Activated T-helper 1 cell treated with anti-CD3 and anti-CD28 coated beads, Interleukin-12 subunit alpha, Interleukin-12 subunit beta, Interleukin-2, Interleukin-4 antibody, amounts not matched to agents 30 ng/mL and 10 ng/mL and 1 ng/mL, durations not matched to agents 14 hours and 24 hours and 36 hours (primary cell): ENCODE results near the gene TTLL1. TPM values are rescaled to one million over a fixed set of nuclear protein-coding genes. Genes with fewer than 3 reads are reported as not detected.

ENCODE experiments used
- DNase-seq: peaks from one replicate; pipeline ENCODE4 v3.0.0; 2021; ENCODE audit warnings: low spot score
- H3K27ac Mint-ChIP-seq: one replicate; pipeline ENCODE4 v1.8.0; 2021; ENCODE audit warnings: mild to moderate bottlenecking, mixed read lengths
- H3K27me3 Mint-ChIP-seq: one replicate; pipeline ENCODE4 v1.8.0; 2022; ENCODE audit warnings: mild to moderate bottlenecking, moderate library complexity, mixed read lengths; ENCODE audit not compliant: insufficient read depth
- H3K36me3 Mint-ChIP-seq: one replicate; pipeline ENCODE4 v1.8.0; 2021; ENCODE audit warnings: low read depth, mixed read lengths
- H3K4me1 Mint-ChIP-seq: one replicate; pipeline ENCODE4 v1.8.0; 2021; ENCODE audit warnings: low read depth, mixed read lengths
- H3K4me3 Mint-ChIP-seq: one replicate; pipeline ENCODE4 v1.8.0; 2021; ENCODE audit warnings: mild to moderate bottlenecking, moderate library complexity, mixed read lengths
- H3K9me3 Mint-ChIP-seq: one replicate; pipeline ENCODE4 v1.8.0; 2021; ENCODE audit warnings: mixed read lengths
- intact Hi-C: fragments of 100-400 bp; cut with micrococcal nuclease; formaldehyde crosslinking; loops from one replicate; pipeline ENCODE4 v1.15.1; 2024
- total RNA-seq: library from RNA; stranded (reverse); gene quantifications from 2 replicates; pipeline ENCODE4 v1.2.3, GENCODE V29; 2022

TTLL1 gene
- total RNA-seq: 2.0 TPM in 2 replicates

DNA sequence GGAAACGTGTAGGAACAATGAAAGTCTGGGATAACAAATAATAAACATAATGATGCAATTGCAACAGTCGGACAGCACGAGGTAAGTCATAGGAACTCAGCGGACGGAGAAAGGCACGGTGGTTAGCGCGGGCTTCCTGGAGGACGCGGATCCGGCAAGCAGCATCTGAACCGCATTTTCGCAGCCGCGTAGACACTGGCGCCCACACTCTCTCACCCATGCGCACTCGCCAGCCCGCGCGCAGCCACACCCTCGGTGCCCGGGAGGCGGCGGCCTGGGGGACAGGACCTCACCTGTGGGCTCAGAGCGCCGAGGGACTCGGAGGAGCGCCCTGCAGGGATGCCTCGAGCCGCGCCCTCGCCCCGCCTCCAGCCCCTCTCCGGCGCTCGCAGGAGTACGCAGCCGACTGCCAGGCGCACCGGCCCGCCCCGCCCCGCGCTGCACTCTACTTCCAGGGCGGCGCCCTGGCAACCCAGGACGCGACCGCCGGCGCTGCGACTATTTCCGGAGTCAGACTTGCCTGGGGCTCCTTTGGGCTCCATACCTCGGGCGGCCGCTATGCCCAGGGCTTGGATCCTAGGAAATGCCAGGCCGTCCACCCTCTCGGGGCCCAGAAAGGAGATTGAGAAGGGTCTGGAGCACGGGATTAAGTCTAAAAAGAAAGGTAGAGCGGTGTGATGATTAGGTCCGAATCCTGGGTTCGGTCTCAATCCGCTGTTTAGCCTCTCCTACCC lies at the start of gene TTLL1:
Gene TTLL1 (minus strand): TSS at position 408 of the 734 bp plus-strand sequence. CDS start 13,805 bp downstream, outside the sequence.
- H3K9me3 Mint-ChIP-seq: no peaks in the 10 kb centered on the region
- H3K4me3 Mint-ChIP-seq: peak within 1 kb of the TSS; percentile 97
- H3K4me1 Mint-ChIP-seq: peaks cover 18% of the 10 kb centered on the region
- no peaks in the 10 kb centered on the region for H3K27me3 Mint-ChIP-seq
- DNase-seq: peak; percentile 88
- H3K27ac Mint-ChIP-seq: peak within 1 kb of the TSS; percentile 97
- H3K36me3 Mint-ChIP-seq: peaks cover 5% of the 10 kb centered on the region
- intact Hi-C loops: loop anchor here (1.0 to 2.0 kb wide), 7 partner anchors 22 to 474 kb away; partner anchors contain the start of genes BIK, MCAT, POLDIP3 and TSPO

DNA sequence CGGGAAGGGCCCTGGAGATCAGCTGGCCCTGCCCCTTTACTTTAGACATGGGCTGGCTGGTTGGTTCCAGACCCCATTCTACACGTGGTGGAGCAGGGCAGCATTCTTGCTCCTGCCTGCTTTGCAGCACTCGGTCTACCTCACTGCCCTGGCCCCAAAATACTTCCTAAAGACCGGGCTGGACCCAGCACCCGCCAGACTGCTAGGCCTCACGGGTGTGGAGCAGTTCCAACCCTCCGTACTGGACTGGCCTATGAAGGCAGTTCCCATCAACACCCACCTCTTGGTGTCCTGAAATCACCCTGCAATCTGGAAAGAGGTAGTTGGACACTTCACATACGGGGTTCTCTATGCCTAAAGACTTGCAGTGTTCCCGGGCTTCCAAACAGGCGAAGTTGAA lies 47.6 kb upstream of the TTLL1 start:
- no peak for DNase-seq
- H3K27me3 Mint-ChIP-seq: no peaks in the 10 kb centered on the region
- no peak overlapping the region for H3K27ac Mint-ChIP-seq
- intact Hi-C loops: no loop called here
- no peaks in the 10 kb centered on the region for H3K9me3 Mint-ChIP-seq
- no peak overlapping the region for H3K4me3 Mint-ChIP-seq
- peaks cover 9% of the 10 kb centered on the region for H3K4me1 Mint-ChIP-seq
- peaks cover 29% of the 10 kb centered on the region for H3K36me3 Mint-ChIP-seq

GRCh38 chr22:43136255-43136654 lies 47.1 kb upstream of the TTLL1 start:
- H3K36me3 Mint-ChIP-seq: peaks cover 29% of the 10 kb centered on the region
- H3K9me3 Mint-ChIP-seq: no peaks in the 10 kb centered on the region
- H3K4me3 Mint-ChIP-seq: no peak overlapping the region
- intact Hi-C loops: no loop called here
- H3K27me3 Mint-ChIP-seq: no peaks in the 10 kb centered on the region
- no peak overlapping the region for H3K27ac Mint-ChIP-seq
- DNase-seq: no peak
- H3K4me1 Mint-ChIP-seq: peaks cover 7% of the 10 kb centered on the region

DNA sequence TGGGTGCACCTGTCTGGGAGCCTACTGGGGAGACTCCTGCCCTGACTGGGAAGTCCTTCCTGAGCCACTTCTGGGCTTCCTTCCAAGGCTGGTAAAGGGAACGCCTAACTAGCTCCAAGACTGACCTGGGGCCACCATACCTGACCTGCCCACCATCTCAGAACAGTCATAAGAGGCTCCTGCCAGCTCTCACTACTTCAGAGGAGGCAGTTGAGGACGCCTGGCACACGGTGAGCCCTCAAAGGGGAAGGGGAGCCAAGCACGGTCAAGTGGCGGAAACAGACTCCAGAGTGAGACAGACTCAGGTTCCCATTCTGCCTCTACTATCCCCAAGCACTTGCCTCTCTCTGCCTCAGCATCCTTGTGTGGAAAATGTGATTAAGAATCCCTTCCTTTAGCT lies 46.4 kb upstream of the TTLL1 start:
- Mint-ChIP-seq H3K27ac (no peak overlapping the region), H3K9me3 (no peaks in the 10 kb centered on the region), H3K4me3 (no peak overlapping the region), H3K4me1 (no peaks in the 10 kb centered on the region), H3K27me3 (no peaks in the 10 kb centered on the region), H3K36me3 (peaks cover 24% of the 10 kb centered on the region)
- intact Hi-C loops: no loop called here
- DNase-seq: no peak

- peaks cover 20% of the 10 kb centered on the region for H3K36me3 Mint-ChIP-seq
- intact Hi-C loops: no loop called here
- H3K4me1 Mint-ChIP-seq: no peaks in the 10 kb centered on the region
These were observed 45.4 kb upstream of the TTLL1 start for GRCh38 chr22:43134553-43134952.

DNA sequence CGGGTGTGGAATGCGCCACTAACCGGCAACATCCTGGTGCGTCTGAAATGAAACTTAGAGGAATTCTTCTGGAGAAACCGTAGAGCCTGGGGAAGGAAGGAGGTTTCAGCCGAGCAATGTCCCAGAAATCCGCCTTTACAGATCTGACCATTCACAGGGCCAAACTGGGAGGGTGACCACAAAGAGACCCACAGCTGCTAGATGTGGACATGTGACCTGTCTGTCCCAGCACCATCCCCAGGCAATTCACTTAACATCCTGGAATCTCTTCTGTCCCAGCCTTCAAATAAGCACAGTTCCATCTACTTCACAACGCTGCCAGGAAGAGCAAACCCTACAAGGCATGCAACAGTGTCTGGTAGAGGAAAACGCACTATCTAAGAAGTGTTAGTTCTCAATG lies 44.2 kb upstream of the TTLL1 start:
- no peak for DNase-seq
- H3K9me3 Mint-ChIP-seq: no peaks in the 10 kb centered on the region
- no peaks in the 10 kb centered on the region for H3K4me1 Mint-ChIP-seq
- peaks cover 15% of the 10 kb centered on the region for H3K36me3 Mint-ChIP-seq
- no peaks in the 10 kb centered on the region for H3K27me3 Mint-ChIP-seq
- H3K27ac Mint-ChIP-seq: no peak overlapping the region
- H3K4me3 Mint-ChIP-seq: no peak overlapping the region
- intact Hi-C loops: no loop called here

More at GRCh38 chr22:43134553-43134952, 45.4 kb upstream of the TTLL1 start:
- Mint-ChIP-seq H3K27me3 (no peaks in the 10 kb centered on the region), H3K4me3 (no peak overlapping the region), H3K27ac (no peak overlapping the region), H3K9me3 (no peaks in the 10 kb centered on the region)
- no peak for DNase-seq

- DNase-seq: no peak
- Mint-ChIP-seq H3K27me3 (no peaks in the 10 kb centered on the region), H3K4me1 (no peaks in the 10 kb centered on the region), H3K27ac (no peak overlapping the region), H3K9me3 (no peaks in the 10 kb centered on the region), H3K36me3 (peaks cover 11% of the 10 kb centered on the region), H3K4me3 (no peak overlapping the region)
- intact Hi-C loops: no loop called here
These were observed 42.7 kb upstream of the TTLL1 start for GRCh38 chr22:43131773-43132501.

- H3K27me3 Mint-ChIP-seq: no peaks in the 10 kb centered on the region
- H3K36me3 Mint-ChIP-seq: peaks cover 9% of the 10 kb centered on the region
- no peak overlapping the region for H3K4me3 Mint-ChIP-seq
- intact Hi-C loops: no loop called here
- no peaks in the 10 kb centered on the region for H3K4me1 Mint-ChIP-seq
- no peak for DNase-seq
- no peak overlapping the region for H3K27ac Mint-ChIP-seq
- H3K9me3 Mint-ChIP-seq: no peaks in the 10 kb centered on the region
These were observed 40.5 kb upstream of the TTLL1 start for GRCh38 chr22:43129426-43130425.

DNA sequence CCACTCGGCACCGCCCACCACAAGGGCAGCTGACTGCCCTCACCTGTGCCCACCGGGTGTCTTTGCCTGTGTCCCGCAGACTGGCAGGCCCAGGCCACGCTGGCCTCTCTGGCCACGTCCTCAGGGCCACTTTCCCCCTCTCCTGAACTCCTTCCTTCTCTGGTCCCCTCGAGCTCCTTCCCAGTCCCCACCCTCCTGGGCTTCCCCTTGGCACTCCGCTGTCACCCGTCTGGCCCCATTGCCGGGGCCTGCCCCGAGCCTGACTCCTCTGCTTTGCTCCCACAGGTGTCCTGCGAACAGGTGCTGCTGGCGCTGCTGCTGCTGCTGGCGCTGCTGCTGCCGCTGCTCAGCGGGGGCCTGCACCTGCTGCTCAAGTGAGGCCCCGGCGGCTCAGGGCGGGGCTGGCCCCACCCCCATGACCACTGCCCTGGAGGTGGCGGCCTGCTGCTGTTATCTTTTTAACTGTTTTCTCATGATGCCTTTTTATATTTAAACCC lies 39.8 kb upstream of the TTLL1 start:
- H3K4me1 Mint-ChIP-seq: no peaks in the 10 kb centered on the region
- no peak overlapping the region for H3K4me3 Mint-ChIP-seq
- H3K9me3 Mint-ChIP-seq: no peaks in the 10 kb centered on the region
- intact Hi-C loops: no loop called here
- no peak for DNase-seq
- no peak overlapping the region for H3K27ac Mint-ChIP-seq
- no peaks in the 10 kb centered on the region for H3K27me3 Mint-ChIP-seq
- H3K36me3 Mint-ChIP-seq: peaks cover 7% of the 10 kb centered on the region

GRCh38 chr22:43128116-43128515 lies 38.9 kb upstream of the TTLL1 start:
- intact Hi-C loops: no loop called here
- Mint-ChIP-seq H3K9me3 (no peaks in the 10 kb centered on the region), H3K27me3 (no peaks in the 10 kb centered on the region), H3K4me1 (no peaks in the 10 kb centered on the region), H3K27ac (no peak overlapping the region), H3K36me3 (peaks cover under 1% of the 10 kb centered on the region), H3K4me3 (no peak overlapping the region)
- no peak for DNase-seq

GRCh38 chr22:43127166-43127908 lies 38.1 kb upstream of the TTLL1 start:
- H3K4me1 Mint-ChIP-seq: no peaks in the 10 kb centered on the region
- H3K27me3 Mint-ChIP-seq: no peaks in the 10 kb centered on the region
- H3K4me3 Mint-ChIP-seq: no peak overlapping the region
- no peak overlapping the region for H3K27ac Mint-ChIP-seq
- H3K36me3 Mint-ChIP-seq: no peaks in the 10 kb centered on the region
- H3K9me3 Mint-ChIP-seq: no peaks in the 10 kb centered on the region
- DNase-seq: no peak
- intact Hi-C loops: no loop called here
